Activated CD4-positive, alpha-beta T cell treated with anti-CD3 and anti-CD28 coated beads, Interleukin-2, amount 10 ng/mL, durations not matched to agents 24 days and 14 days (primary cell): Measurements from ENCODE around the gene MAGEA11. TPM values are rescaled to one million over a fixed set of nuclear protein-coding genes. Genes with fewer than 3 reads are reported as not detected.
"Not testable (repeated sequence)": the region's sequence is repeated elsewhere in the genome, so short reads cannot be mapped to it uniquely, and the experiment has no call there.

Experiments used
- DNase-seq: peaks from one replicate; pipeline ENCODE4 v3.0.0; 2022
- H3K27ac Mint-ChIP-seq: one replicate; pipeline ENCODE4 v1.8.0; 2022; ENCODE audit warnings: mild to moderate bottlenecking, mixed read lengths
- H3K27me3 Mint-ChIP-seq: one replicate; pipeline ENCODE4 v1.8.0; 2022; ENCODE audit warnings: mixed read lengths
- H3K36me3 Mint-ChIP-seq: one replicate; pipeline ENCODE4 v1.8.0; 2022; ENCODE audit warnings: low read depth, mild to moderate bottlenecking, mixed read lengths
- H3K4me1 Mint-ChIP-seq: one replicate; pipeline ENCODE4 v1.8.0; 2021; ENCODE audit warnings: mixed read lengths
- H3K4me3 Mint-ChIP-seq: one replicate; pipeline ENCODE4 v1.8.0; 2022; ENCODE audit warnings: mild to moderate bottlenecking, moderate library complexity, mixed read lengths
- H3K9me3 Mint-ChIP-seq: one replicate; pipeline ENCODE4 v1.8.0; 2021; ENCODE audit warnings: mixed read lengths
- intact Hi-C: fragments of 100-400 bp; cut with micrococcal nuclease; formaldehyde crosslinking; loops from one replicate; pipeline ENCODE4 v1.15.1; 2023
- total RNA-seq: library from RNA; stranded (reverse); gene quantifications from 2 replicates; pipeline ENCODE4 v1.2.3, GENCODE V29; 2022

The MAGEA11 gene, protein sequence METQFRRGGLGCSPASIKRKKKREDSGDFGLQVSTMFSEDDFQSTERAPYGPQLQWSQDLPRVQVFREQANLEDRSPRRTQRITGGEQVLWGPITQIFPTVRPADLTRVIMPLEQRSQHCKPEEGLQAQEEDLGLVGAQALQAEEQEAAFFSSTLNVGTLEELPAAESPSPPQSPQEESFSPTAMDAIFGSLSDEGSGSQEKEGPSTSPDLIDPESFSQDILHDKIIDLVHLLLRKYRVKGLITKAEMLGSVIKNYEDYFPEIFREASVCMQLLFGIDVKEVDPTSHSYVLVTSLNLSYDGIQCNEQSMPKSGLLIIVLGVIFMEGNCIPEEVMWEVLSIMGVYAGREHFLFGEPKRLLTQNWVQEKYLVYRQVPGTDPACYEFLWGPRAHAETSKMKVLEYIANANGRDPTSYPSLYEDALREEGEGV
- total RNA-seq = not detected in 2 replicates

DNA sequence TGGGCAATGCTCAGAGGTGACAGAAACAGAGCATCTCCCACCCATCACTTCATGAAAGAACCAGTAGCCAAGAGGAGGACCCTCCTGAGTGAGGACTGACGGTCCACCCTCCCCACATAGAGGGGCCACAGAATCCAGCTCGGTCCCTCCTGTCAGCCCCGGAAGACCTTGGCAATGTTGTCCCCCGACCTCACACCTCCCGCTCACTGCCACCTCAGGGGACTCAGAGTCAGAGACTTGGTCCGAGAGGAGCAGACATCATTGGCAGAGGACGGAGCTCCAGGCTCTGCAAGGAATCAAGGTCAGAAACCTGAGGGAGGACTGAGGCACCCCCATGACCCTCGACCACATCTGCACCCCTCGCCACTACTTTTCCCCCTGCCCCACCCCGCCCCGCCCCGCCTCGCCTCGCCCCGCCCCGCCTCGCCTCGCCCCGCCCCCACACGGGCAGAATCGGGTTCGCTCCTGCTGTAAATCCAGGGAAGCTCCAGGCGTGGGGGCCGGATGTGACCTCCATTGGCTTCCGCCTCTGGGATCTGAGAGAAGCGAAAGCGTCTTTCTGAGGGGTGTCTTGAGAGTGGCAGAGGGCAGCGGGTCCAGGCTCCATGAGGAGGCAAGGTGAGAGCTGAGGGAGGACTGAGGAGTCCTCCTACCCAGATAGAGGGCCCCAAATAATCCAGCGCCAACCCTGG is at the start of gene MAGEA11:
TSS of gene MAGEA11 (plus strand) at position 516 of the 692 bp plus-strand sequence. CDS start 1,100 bp downstream, outside the sequence.
- H3K27ac Mint-ChIP-seq = no peak within 1 kb of the TSS
- no peaks in the 10 kb centered on the region for H3K36me3 Mint-ChIP-seq
- DNase-seq = no peak
- intact Hi-C loops = no loop called here
- H3K4me3 Mint-ChIP-seq = no peak within 1 kb of the TSS
- no peaks in the 10 kb centered on the region for H3K27me3 Mint-ChIP-seq
- no peaks in the 10 kb centered on the region for H3K4me1 Mint-ChIP-seq
- H3K9me3 Mint-ChIP-seq = no peaks in the 10 kb centered on the region

DNA sequence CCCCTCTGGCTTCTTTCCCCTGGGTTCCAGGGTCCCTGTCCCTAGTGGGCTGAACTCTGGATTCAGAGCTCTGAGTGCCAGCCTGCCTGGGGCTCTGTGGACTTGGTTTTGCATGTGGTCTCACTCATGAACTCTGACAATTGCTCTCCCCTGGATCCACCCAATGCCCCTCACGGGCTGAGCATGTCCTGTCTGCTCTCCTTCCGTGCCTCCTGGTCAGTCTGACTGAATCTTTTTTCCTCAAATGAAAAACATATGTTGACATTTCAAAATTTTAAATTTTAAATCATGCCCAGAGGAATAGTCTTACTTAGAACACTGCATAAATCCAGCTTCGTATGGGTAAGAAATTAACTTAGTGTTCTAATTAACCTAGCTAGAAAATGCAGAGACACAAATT is 36.8 kb upstream of the MAGEA11 start:
- H3K27me3 Mint-ChIP-seq, intact Hi-C loops, H3K27ac Mint-ChIP-seq: not testable (repeated sequence)

DNA sequence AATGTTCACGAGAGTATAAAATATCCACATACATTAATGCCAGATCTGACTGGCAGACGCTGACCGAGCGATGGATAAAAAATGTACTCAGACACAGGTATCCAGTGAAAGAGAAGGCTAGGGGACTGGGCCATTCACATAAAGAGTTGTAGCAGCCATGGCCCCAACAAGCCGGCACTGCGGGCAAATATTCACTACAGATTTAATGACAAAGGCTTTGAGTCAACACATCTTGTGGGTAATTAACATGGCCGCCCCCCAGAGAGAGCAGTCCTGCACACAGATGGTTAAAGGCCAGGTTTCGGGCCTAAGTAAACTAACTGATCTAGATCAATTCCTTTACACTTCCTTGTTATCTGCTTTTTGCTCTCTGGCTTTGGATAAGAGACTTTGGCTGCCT is 36.3 kb upstream of the MAGEA11 start:
- intact Hi-C loops, H3K27ac Mint-ChIP-seq, H3K36me3 Mint-ChIP-seq, DNase-seq, H3K9me3 Mint-ChIP-seq, H3K27me3 Mint-ChIP-seq, H3K4me3 Mint-ChIP-seq, H3K4me1 Mint-ChIP-seq: not testable (repeated sequence)

More for the DNA sequence above, 36.8 kb upstream of the MAGEA11 start:
- H3K4me1 Mint-ChIP-seq, H3K36me3 Mint-ChIP-seq, H3K9me3 Mint-ChIP-seq, DNase-seq, H3K4me3 Mint-ChIP-seq: not testable (repeated sequence)

DNA sequence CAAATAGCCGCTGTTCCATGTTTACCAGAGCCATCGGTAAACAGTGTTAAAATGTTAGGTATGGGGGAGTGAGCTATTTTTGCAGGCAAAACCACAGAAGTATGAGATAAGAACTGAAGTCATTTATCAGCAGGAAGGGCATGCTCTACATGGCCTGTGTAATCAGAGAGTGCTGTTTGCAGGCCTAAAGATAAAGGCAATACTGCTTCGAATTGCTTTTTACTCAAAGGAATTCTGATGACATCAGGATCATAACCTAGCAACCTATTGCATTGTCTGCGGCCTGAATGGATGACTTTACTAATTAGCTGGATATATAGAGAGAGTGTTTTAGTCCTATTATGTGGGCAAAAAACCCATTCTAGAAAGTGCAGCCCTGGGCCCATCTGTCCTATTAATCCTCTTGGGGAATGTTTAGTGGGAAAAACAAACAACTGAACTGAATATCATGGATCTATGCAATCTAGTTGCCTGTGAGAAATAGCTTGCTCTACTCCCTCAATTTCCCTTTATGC is 32.6 kb upstream of the MAGEA11 start:
- H3K4me3 Mint-ChIP-seq, DNase-seq, H3K27me3 Mint-ChIP-seq, H3K4me1 Mint-ChIP-seq, H3K36me3 Mint-ChIP-seq, intact Hi-C loops, H3K27ac Mint-ChIP-seq, H3K9me3 Mint-ChIP-seq: not testable (repeated sequence)

DNA sequence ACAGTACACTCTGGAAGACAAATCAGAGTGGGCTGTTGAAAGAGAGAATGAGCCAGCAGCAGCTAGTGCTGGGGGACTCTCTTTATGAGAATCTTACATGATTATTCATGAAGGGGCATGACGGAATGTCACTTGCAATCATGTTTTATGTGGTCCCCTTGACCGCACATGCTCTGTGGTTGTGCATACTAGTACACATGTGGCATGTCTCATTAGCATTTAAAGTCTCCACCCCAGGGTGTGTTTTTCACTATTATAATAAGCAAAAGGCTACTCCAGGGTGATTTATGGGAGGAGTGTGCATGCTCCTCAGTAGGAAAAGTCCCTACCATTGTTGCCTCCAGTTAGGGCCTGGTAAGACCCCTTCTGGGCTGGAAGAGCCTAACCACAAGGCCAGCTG is 30.7 kb upstream of the MAGEA11 start:
- H3K27me3 Mint-ChIP-seq = peaks cover 2% of the 10 kb centered on the region
- no peak overlapping the region for H3K4me3 Mint-ChIP-seq
- no peaks in the 10 kb centered on the region for H3K36me3 Mint-ChIP-seq
- no peaks in the 10 kb centered on the region for H3K9me3 Mint-ChIP-seq
- no peak overlapping the region for H3K27ac Mint-ChIP-seq
- no peak for DNase-seq
- intact Hi-C loops = no loop called here
- H3K4me1 Mint-ChIP-seq = no peaks in the 10 kb centered on the region

DNA sequence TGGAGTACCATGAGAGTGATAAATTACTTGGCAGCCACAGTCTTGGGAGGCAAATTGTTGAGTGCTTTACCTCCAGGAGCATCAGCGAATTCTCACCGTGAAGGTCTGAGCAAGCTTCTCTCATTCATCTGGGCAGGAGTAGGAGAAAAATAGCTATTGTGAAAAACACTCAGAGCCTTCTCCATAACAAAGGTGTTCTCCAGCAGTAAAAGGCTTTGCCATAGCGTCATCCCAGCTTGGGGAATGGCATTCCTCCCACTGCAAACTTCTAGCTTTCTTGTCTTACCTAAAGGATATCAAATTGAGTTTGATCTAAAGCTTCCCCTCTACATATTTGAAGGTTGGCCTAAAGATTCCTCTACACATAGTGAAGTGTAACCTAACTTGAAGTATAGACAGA is 29.8 kb upstream of the MAGEA11 start:
- no peaks in the 10 kb centered on the region for H3K36me3 Mint-ChIP-seq
- no peak overlapping the region for H3K27ac Mint-ChIP-seq
- peaks cover 2% of the 10 kb centered on the region for H3K27me3 Mint-ChIP-seq
- H3K4me3 Mint-ChIP-seq = no peak overlapping the region
- H3K4me1 Mint-ChIP-seq = no peaks in the 10 kb centered on the region
- no peak for DNase-seq
- H3K9me3 Mint-ChIP-seq = no peaks in the 10 kb centered on the region
- intact Hi-C loops = no loop called here

DNA sequence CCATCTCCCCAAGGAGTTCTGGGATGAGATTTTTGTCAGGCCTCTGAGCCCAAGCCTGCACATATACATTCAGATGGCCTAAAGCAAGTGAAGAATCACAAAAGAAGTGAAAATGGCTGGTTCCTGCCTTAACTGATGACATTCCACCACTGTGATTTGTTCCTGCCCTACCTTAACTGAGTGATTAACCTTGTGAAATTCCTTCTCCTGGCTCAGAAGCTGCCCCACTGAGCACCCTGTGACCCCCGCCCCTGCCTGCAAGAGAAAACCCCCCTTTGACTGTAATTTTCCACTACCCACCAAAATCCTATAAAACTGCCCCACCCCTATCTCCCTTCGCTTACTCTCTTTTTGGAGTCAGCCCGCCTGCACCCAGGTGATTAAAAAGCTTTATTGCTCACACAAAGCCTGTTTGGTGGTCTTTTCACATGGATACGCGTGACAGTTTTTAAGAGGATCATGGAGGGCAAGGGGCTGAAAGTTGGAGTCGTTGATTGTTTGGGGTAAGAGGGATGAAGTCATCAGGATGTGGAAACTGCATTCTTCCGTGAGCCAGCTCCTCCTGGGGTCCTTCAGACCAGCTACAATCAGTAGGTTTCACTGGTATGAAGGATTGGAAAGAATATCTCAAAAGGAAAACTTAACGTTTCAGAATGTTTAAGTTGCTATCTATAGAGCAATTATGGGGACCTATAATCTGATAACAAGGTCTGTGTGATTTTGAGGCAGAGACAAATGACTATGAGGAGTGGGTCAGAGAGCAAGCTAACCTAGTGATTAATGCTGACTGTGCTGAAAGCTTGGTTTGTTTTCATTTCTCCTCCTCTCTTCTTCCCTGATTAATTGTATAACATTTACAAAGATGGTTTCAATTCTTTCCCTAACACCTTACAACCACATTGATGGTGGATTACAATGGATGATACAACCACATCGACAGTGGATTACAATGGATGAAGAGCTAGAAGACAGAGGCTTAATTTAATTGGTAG is 28.6 kb upstream of the MAGEA11 start:
- Mint-ChIP-seq H3K4me3 (no peak overlapping the region), H3K27me3 (peaks cover 2% of the 10 kb centered on the region), H3K36me3 (no peaks in the 10 kb centered on the region), H3K9me3 (no peaks in the 10 kb centered on the region), H3K4me1 (no peaks in the 10 kb centered on the region), H3K27ac (no peak overlapping the region)
- intact Hi-C loops = no loop called here
- DNase-seq = no peak

DNA sequence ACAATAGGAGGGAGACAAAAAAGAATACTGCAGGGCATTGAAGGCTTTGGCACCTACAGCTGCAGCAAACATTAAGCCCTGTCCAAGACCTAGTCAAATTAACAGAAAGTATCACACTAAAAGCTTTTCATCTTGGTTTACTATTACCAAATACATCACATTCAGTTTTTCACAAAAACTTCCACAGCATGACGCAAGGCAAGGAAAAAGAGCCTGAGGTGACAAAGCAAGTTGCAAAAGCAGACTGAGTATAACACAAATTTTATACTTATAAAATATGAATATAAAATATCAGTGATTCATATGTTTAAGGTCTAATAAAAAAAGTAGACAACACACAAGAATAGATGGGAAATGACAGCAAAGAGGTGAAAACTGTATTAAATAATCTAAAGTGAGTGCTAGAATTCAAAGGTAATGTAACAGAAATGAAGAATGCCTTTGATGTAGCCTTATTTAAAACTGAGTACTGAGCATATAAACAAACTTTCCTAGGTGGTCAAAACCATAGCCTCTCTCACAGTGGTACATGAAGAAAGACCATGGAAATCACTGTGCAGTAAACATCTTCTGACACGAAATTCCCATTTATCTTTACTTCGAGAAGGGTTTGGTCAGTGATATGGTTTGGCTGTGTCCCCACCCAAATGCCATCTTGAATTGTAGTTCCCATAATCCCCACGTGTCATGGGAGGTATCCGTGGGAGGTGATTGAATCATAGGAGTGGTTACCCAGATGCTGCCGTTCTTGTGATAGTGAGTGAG is 27.7 kb upstream of the MAGEA11 start:
- H3K27me3 Mint-ChIP-seq = peaks cover 2% of the 10 kb centered on the region
- H3K4me1 Mint-ChIP-seq = no peaks in the 10 kb centered on the region
- H3K9me3 Mint-ChIP-seq = no peaks in the 10 kb centered on the region
- no peak overlapping the region for H3K27ac Mint-ChIP-seq
- no peak for DNase-seq
- no peak overlapping the region for H3K4me3 Mint-ChIP-seq
- intact Hi-C loops = no loop called here
- H3K36me3 Mint-ChIP-seq = no peaks in the 10 kb centered on the region

DNA sequence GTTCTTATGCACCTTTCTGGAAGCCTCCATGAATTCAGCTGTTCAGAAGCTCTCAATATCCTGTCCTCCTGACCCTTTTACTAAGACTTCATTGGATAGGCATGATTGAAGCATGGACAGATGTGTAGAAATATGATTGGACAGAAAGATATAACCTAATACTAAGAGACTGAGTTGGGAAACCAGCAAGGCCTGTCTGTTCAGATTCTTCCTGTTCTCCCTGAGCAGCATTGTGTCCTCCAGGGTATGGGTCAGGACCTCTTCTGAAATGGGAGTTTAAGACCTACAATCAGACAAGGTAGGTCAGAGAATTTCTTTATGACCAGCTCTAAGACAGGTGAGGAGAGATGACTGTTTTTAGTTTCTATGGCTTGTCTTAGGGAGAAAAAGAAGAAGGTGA is 23.9 kb upstream of the MAGEA11 start:
- no peak overlapping the region for H3K27ac Mint-ChIP-seq
- H3K36me3 Mint-ChIP-seq = no peaks in the 10 kb centered on the region
- DNase-seq = no peak
- H3K4me1 Mint-ChIP-seq = no peaks in the 10 kb centered on the region
- peaks cover 3% of the 10 kb centered on the region for H3K9me3 Mint-ChIP-seq
- no peak overlapping the region for H3K4me3 Mint-ChIP-seq
- peaks cover 5% of the 10 kb centered on the region for H3K27me3 Mint-ChIP-seq
- intact Hi-C loops = no loop called here

DNA sequence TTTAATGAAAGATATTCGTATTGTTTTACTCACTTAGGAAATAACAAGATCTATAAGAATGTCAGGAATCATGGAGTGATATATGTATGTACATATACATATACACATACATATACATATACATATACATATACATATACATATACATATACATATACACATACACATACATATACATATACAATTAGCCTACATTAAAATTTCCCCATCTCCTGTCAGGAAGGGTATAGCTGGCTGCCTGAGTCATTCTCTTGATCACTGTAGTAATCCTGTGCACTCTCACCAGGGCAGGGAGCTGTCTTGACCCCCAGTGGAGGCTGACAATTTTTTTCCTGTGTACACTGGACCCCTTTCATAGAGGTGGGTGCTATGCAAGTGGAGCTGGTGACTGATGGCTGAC is 23.3 kb upstream of the MAGEA11 start:
- DNase-seq = no peak
- Mint-ChIP-seq H3K9me3 (peaks cover 3% of the 10 kb centered on the region), H3K27me3 (peaks cover 6% of the 10 kb centered on the region), H3K4me1 (no peaks in the 10 kb centered on the region), H3K36me3 (no peaks in the 10 kb centered on the region), H3K27ac (no peak overlapping the region), H3K4me3 (no peak overlapping the region)
- intact Hi-C loops = no loop called here

DNA sequence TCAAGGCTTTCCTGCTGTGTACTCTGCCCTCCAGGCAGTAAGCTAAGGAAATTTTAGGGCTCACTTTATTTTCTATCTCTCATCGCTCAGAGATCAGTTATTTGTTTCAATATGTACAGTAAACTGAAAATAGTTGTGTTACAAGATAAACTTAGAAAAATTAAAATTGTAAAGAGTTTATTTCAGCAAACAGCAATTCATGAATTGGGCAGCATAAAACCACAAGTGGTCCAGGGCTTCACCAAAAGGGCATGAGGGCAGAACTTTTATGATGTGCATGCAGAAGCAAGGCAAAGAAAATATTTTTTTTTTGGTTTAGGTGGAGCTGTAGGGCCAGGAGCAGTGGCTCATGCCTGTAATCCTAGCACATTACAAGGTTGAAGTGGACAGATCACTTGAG is 20.1 kb upstream of the MAGEA11 start:
- H3K9me3 Mint-ChIP-seq = peaks cover 6% of the 10 kb centered on the region
- DNase-seq = no peak
- peaks cover 8% of the 10 kb centered on the region for H3K27me3 Mint-ChIP-seq
- H3K36me3 Mint-ChIP-seq = no peaks in the 10 kb centered on the region
- intact Hi-C loops = no loop called here
- H3K4me1 Mint-ChIP-seq = no peaks in the 10 kb centered on the region
- no peak overlapping the region for H3K4me3 Mint-ChIP-seq
- no peak overlapping the region for H3K27ac Mint-ChIP-seq

DNA sequence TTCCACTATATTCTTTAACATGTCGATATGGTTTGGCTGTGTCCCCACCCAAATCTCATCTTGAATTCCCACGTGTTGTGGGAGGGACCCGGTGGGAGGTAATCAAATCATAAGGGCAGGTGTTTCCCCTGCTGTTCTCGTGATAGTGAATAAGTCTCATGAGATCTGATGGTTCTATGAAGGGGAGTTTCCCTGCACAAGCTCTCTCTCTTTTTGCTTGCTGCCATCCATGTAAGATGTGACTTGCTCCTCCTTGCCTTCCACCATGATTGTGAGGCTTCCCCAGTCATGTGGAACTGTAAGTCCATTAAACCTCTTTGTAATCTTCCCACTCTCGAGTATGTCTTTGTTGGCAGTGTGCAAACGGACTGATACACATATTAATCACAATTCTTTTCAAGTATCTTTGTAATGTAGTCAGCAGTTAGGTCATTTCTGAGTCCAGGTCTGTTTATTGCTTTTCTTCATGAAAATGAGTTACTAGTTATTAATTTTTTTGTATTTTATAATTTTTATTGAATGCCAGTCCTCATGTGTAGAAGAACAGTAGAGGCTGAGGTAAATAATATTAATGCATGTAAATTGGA is 19.1 kb upstream of the MAGEA11 start:
- H3K27ac Mint-ChIP-seq, intact Hi-C loops, H3K36me3 Mint-ChIP-seq, H3K4me1 Mint-ChIP-seq, H3K9me3 Mint-ChIP-seq, DNase-seq, H3K4me3 Mint-ChIP-seq, H3K27me3 Mint-ChIP-seq: not testable (repeated sequence)

DNA sequence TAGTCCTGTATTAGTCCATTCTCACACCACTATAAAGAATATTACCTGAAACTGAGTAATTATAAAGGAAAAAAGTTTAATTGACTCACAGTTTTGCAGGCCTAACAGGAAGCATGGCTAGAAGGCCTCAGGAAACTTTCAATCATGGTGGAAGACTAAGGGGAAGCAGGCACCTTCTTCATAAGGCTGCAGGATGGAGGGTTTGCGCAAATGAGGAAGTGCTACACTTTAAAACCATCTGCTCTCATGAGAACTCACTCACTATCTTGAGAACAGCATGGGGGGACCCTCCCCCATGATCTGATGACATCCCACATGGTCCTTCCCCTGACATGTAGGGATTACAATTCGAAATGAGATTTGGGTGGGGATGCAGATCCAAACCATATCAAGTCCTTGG is 12.1 kb upstream of the MAGEA11 start:
- H3K27me3 Mint-ChIP-seq = peaks cover 3% of the 10 kb centered on the region

More for the DNA sequence above, 12.1 kb upstream of the MAGEA11 start:
- no peaks in the 10 kb centered on the region for H3K36me3 Mint-ChIP-seq
- H3K27ac Mint-ChIP-seq = no peak overlapping the region
- no peaks in the 10 kb centered on the region for H3K4me1 Mint-ChIP-seq
- DNase-seq = no peak
- intact Hi-C loops = no loop called here
- H3K9me3 Mint-ChIP-seq = no peaks in the 10 kb centered on the region
- H3K4me3 Mint-ChIP-seq = no peak overlapping the region
